Stimulated activated CD8-positive, alpha-beta memory T cell treated with anti-CD3 and anti-CD28 coated beads, Interleukin-4, amount 100 ng/mL, for 24 hours (primary cell): ENCODE measurements around the gene CCT6A.
A peak's percentile ranks its signal among the peaks of the same experiment; 100 is the strongest.
"Not testable (repeated sequence)": the region's sequence is repeated elsewhere in the genome, so short reads cannot be mapped to it uniquely, and the experiment has no call there.

Experiments used
- DNase-seq: peaks from one replicate; pipeline ENCODE4 v3.0.0-alpha.2; 2020; ENCODE audit warnings: low read depth

Gene CCT6A

GRCh38 chr7:56053379-56053778 lies 1.8 kb downstream of the CCT6A start:
- no peak for DNase-seq

- DNase-seq = no peak
These were observed 2.4 kb downstream of the CCT6A start for GRCh38 chr7:56053993-56054392.

- DNase-seq = no peak
These were observed 10.8 kb downstream of the CCT6A start for GRCh38 chr7:56062382-56062781.

- no peak for DNase-seq
These were observed 11.9 kb downstream of the CCT6A start for GRCh38 chr7:56063500-56063881.

- peak; percentile 88 for DNase-seq
These were observed 12.5 kb downstream of the CCT6A start, which contains the start of gene SUMF2 for GRCh38 chr7:56063882-56064625. TSS of gene SUMF2 (plus strand) at chr7:56064286. CDS start at chr7:56064312, 26 bp downstream.

- DNase-seq = not testable (repeated sequence)
These were observed 14.8 kb downstream of the CCT6A start for GRCh38 chr7:56066376-56066775.

- peak; percentile 33 for DNase-seq
These were observed 22.8 kb downstream of the CCT6A start for GRCh38 chr7:56074371-56074791.

GRCh38 chr7:56077681-56078080 lies 26.1 kb downstream of the CCT6A start:
- no peak for DNase-seq

- no peak for DNase-seq
These were observed 26.6 kb downstream of the CCT6A start for GRCh38 chr7:56078196-56078595.

- DNase-seq = no peak
These were observed 28.1 kb downstream of the CCT6A start for GRCh38 chr7:56079450-56080185.

GRCh38 chr7:56080726-56081435 lies 29.3 kb downstream of the CCT6A start:
- not testable (repeated sequence) for DNase-seq

- no peak for DNase-seq
These were observed 30.2 kb downstream of the CCT6A start for GRCh38 chr7:56081626-56082340.

- no peak for DNase-seq
These were observed 31.7 kb downstream of the CCT6A start for GRCh38 chr7:56083150-56083785.

- no peak for DNase-seq
These were observed 35.2 kb downstream of the CCT6A start for GRCh38 chr7:56086761-56087160.

GRCh38 chr7:56087445-56087844 lies 35.9 kb downstream of the CCT6A start:
- no peak for DNase-seq

GRCh38 chr7:56091591-56091990 lies 40.0 kb downstream of the CCT6A start:
- DNase-seq = no peak

- not testable (repeated sequence) for DNase-seq
These were observed 40.8 kb downstream of the CCT6A start for GRCh38 chr7:56092388-56092787.

GRCh38 chr7:56092789-56093531 lies 41.4 kb downstream of the CCT6A start, which contains the start of gene PHKG1:
TSS of gene PHKG1 (minus strand) at chr7:56092952. CDS start at chr7:56088941, 4,011 bp downstream.
- no peak for DNase-seq

GRCh38 chr7:56097700-56098099 lies 46.1 kb downstream of the CCT6A start:
- DNase-seq = no peak

GRCh38 chr7:56098187-56099008 lies 46.8 kb downstream of the CCT6A start:
- DNase-seq = not testable (repeated sequence)
